Left renal pelvis (tissue), 4 donors: ENCODE results near the gene SNURF. TPM values are rescaled to one million over a fixed set of nuclear protein-coding genes. Genes with fewer than 3 reads are reported as not detected.
"Not testable (repeated sequence)": the region's sequence is repeated elsewhere in the genome, so short reads cannot be mapped to it uniquely, and the experiment has no call there.

Experiments
- DNase-seq, 4 donors: peaks; one replicate each; pipeline ENCODE4 v3.0.0-alpha.2; 2013; ENCODE audit warnings: low read depth in 4 of 4, low spot score in 3 of 4
- polyA plus RNA-seq, 4 donors: library from polyadenylated mRNA; unstranded; fragments of 120-200 nt; gene quantifications; one replicate each; pipeline ENCODE4 v1.2.1, GENCODE V29; 2013; ENCODE audit not compliant: insufficient read length in 4 of 4

The SNURF gene
- polyA plus RNA-seq = 10 to 100 TPM; 27.3 to 35.9 (median 29.5) TPM

DNA sequence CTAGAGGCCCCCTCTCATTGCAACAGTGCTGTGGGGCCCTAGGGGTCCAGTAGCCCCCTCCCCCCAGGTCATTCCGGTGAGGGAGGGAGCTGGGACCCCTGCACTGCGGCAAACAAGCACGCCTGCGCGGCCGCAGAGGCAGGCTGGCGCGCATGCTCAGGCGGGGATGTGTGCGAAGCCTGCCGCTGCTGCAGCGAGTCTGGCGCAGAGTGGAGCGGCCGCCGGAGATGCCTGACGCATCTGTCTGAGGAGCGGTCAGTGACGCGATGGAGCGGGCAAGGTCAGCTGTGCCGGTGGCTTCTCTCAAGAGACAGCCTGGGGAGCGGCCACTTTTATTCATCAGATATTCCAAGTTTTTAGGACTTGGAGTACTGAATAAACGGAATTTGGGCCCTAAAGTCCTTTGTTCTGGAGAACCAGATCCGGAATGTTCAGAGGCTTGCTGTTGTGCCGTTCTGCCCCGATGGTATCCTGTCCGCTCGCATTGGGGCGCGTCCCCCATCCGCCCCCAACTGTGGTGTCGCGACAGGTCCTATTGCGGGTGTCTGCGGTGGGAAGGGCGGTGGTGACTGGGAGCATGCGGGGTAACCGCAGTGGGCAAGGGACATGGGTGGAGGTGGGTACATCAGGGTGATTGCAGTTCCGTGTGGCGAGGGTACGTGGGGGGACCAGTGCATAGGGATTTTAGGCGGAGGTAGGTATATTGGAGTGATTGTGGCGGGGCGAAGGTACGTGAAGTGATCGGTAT lies at the start of gene SNURF, which contains the start of gene SNRPN:
SNURF (plus strand) TSS at position 205 of the 748 bp plus-strand sequence; CDS start at position 267, 62 bp downstream.
SNRPN (plus strand) TSS at position 205 of the 748 bp plus-strand sequence. CDS start 19,467 bp downstream, outside the sequence.
- no peak for DNase-seq

DNA sequence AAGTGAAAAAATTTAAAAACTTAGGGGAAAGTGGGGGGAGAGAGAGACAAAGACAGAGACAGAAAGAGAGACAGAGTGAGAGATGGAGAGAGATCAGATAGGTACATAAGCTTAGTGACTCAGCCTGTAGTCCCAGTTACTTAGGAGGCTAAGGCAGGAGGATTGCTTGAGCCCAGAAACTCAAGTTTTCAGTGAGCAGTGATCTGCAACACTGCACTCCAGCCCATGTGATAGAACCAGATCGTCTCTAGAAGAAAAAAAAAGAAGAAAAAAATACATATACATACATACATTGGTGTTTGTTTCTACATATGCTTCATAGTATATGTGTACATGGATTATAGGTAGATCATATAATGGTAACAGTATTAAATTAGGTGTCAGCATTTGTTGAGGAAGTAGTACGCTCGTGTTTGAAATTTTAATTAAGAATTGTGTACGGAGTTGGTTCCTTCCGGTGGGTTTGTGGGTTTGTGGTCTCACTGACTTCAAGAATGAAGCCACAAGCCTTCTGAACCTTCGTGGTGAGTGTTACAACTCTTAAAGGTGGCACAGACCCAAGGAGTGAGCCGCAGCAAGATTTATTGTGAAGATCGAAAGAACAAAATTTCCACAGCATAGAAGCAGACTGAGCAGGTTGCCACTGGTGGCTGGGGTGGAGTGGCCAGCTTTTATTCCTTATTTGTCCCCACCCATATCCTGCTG lies 38.3 kb upstream of the SNURF start:
- no peak for DNase-seq

DNA sequence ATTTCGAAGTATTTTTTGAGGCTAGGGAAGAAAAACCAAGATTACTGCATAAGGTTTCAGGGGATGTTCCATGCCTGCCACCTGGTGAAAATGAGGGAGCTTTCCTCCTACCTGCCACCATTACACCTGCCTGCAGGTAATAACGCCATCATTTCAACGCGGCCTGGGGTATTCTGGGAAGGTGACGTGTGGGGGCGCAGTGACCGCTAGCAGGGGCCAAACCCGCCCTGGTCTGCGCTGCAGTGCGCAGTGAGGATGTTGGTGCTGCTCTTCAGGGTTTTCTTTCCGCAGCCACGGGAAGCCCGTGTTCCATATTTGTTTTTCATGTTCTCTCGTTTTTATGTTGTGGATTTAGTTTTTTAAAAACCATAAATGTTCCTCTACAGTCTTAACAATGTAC lies 37.4 kb upstream of the SNURF start:
- no peak for DNase-seq

DNA sequence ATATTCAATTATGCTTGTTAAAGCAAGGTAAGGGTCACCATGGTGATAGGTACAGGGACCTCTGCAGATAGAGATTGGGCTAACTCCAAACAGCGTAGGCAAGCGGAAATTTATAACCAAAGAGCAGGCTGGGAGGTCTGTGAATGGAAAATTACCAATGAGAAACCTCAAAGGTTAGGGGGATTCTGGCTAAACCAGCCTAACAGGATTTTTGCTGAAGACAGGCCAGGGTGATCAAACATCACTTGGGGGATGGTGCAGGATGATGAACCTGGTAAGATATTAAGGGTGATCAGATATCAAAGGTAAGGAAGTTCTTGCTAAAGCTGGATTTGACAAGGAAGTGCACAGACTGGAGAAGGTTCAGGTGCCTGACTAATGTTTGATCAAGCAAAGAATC lies 35.3 kb upstream of the SNURF start:
- DNase-seq = no peak

- not testable (repeated sequence) for DNase-seq
Observed at GRCh38 chr15:24922781-24923180, 32.0 kb upstream of the SNURF start.

DNA sequence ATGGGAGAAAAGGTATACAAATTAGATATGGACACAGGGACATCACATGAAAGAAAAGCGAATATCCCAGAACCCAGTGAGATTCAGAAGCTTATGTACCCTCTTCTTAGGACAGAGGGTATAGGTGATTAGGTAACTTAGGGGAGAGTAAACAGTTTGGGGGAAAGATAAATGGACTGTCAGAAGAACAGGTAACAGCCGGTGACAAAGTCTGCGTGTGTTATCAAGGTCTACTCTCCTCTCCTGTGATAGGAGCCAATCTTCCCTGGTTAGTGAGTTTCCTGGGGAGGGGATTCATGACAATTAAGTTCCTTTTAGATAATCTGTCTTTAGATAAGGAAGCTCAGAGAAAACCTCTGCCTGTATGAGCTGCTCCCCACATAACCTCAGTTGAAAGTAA lies 30.6 kb upstream of the SNURF start:
- DNase-seq = no peak

- no peak for DNase-seq
Observed at GRCh38 chr15:24924621-24925020, 30.2 kb upstream of the SNURF start.

- not testable (repeated sequence) for DNase-seq
Observed at GRCh38 chr15:24931874-24932732, 22.7 kb upstream of the SNURF start.

DNA sequence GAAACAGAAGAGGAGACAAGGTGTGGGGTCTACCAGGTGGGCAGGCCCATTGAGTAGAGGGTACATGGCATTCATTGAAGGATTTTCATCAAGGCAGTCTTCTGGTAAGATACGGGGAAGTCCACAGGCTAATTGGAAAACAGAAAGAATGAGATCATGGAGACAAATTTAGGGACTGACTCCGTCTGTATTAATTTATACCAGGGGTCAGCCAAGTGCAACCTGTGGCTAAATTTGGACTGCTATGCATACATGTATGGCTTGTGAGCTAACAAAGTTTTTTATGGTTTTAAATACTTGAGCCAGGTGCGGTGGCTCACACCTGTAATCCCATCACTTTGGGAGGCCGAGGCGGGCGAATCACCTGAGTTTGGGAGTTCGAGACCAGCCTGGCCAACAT lies 21.1 kb upstream of the SNURF start:
- no peak for DNase-seq

DNA sequence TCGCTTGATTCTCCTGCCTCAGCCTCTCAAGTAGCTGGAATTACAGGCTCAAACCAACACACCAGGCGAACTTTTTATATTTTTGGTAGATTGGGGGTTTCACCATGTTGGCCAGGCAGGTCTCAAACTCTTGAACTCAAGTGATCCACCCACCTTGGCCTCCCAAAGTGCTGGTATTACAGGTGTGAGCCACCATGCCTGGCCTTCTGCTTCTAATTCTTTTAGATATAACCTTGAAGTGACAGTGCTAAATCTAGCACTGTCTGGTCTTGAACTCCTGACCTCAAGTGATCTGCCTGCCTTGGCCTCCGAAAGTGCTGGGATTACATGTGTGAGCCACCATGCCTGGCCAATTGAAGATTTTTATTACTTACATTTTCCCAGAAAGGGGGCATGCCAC lies 16.6 kb upstream of the SNURF start:
- not testable (repeated sequence) for DNase-seq

- DNase-seq = no peak
Observed at GRCh38 chr15:24940236-24940635, 14.6 kb upstream of the SNURF start.

DNA sequence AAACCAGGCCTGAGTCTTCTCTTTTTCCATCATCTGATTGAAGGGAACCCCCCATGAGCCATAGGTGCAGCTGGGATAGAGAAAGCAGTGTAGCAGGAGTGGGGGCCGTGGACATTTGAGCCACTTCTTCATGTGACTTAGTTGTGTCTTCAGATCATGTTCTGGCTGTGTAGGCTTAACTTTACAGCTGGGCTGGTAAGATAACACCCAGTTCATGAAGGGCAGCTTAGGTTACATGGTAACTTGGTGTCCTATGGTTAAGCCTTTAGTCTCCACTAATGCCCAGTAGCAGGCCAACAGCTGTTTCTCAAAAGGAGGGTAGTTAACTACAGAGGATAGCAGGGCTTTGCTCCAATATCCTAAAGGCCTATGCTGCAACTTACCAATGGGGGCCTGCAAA lies 11.4 kb upstream of the SNURF start:
- DNase-seq = no peak

DNA sequence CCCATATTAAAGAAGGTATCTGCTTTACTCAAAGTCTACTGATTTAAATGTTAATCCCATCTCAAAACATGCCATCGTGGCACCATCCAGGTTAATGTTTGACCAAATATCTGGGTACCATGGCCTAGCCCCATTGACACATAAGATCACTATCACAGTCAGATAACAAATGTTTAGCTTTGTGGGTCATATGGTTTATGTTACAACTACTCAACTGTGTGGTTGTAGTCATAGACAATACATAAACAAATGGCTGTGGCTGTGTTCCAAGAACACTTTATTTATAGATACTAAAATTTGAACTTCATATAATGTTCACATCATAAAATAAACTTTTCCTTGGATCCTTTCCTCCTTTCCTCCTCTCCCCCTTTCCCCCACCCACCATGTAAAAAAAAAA lies 9.8 kb upstream of the SNURF start:
- no peak for DNase-seq

DNA sequence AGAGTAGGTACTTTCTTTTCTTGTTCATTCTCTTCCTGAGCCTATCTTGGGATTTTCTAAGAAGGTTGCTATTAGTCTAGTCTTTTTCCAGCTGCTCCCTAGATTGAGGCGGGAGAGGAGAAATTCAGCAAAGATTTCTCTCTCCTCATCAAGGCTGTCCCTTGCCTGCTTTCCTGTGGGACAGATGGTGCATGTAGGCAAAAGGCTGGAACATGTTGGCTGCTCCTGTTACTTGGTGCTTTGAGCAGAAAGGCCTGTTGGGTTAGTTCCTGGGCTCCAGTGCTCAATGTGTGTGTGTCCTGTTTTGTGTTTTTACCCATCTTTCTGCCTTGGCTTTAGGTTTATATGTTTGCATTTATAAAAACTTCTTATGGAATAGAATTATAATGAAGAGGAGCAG lies 9.1 kb upstream of the SNURF start:
- DNase-seq = no peak

GRCh38 chr15:24948495-24948894 lies 6.3 kb upstream of the SNURF start:
- no peak for DNase-seq

GRCh38 chr15:24955531-24955921 lies 739 bp downstream of the SNURF start:
- no peak for DNase-seq

GRCh38 chr15:24956111-24956838 lies 1.5 kb downstream of the SNURF start:
- DNase-seq = peak; percentile 57 to 73 (median 62)

DNA sequence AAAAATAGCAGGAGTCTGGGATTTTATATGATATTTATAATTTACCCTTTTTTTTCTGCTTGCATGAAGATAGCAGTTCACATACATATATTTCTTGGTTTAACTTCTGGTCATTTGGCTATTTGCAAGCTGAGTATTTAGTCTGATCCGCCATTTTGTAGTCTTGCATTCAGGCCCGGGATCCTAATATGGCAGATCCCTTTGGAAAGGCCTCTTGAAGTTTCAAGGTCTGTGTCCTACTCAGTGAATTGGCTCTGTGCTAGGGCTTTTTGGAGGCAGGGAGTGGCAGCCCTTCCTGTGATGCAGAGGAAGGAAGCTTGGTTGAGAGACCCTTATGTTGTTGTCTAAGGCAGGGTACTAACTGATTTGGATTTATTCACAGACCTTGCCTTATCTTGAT lies 2.9 kb downstream of the SNURF start:
- no peak for DNase-seq

GRCh38 chr15:24961967-24962366 lies 7.2 kb downstream of the SNURF start:
- no peak for DNase-seq

DNA sequence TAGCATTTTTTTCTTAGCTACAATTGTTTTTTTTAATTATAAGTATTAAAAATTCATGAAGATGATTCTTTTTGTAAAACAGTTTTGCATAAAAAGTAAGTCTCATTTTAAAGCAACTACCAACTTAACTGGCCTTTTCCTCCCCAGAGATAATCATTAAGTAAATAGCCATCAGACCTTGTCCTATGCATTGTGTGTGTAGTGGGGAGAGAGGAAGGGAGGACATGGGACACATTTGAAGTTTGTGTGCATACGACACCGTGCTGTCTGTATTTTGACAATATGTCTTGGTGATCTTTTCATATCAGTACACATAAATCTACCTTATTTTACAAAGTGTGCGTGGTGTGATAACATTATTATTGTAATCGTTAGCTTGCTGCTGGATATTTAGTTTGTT lies 8.1 kb downstream of the SNURF start:
- DNase-seq = no peak
